Measurements from ENCODE around the gene WNT7B. TPM values are rescaled to one million over a fixed set of nuclear protein-coding genes. Genes with fewer than 3 reads are reported as not detected.

Gene WNT7B
- total and polyA plus RNA-seq, 2 of the 8 experiments (the other 6 are each of a cell fraction or from before 2014, with no cell fraction given): 0.14 to 0.24 TPM

- Histone ChIP-seq H3K56ac (replicated peaks; ENCODE audit: insufficient read length, low read depth, low read length) (no peak overlapping the region), H3K9me3 (ENCODE audit: insufficient read depth in 2 of 2, low read depth in 1 of 2, low read length in 1 of 2) (no peaks in the 10 kb centered on the region), H3K27me3 (replicated peaks in 1 of 4; ENCODE audit: control insufficient read depth in 3 of 4, extremely low read depth in 1 of 4, insufficient read depth in 3 of 4, low read length in 3 of 4) (peaks cover 0 to 19% (median 17%) of the 10 kb centered on the region in 4 experiments; a peak in 6 of 7 replicates), H3K9ac (replicated peaks in 1 of 4; ENCODE audit: extremely low read depth in 1 of 4, low read depth in 3 of 4, low read length in 3 of 4) (no peak overlapping the region), H3K4ac (replicated peaks; ENCODE audit: insufficient read length, low read depth, low read length) (no peak overlapping the region), H3K4me1 (replicated peaks in 1 of 4; ENCODE audit: control insufficient read depth in 3 of 4, insufficient read depth in 4 of 4, low read length in 3 of 4) (peaks cover 0 to 11% (median 9%) of the 10 kb centered on the region in 4 experiments; a peak in 5 of 7 replicates), H3K4me3 (ENCODE audit: extremely low read depth in 1 of 4, insufficient read depth in 2 of 4, low read depth in 3 of 4, low read length in 4 of 4) (no peak overlapping the region), H3K79me1 (ENCODE audit: low read depth, low read length) (no peaks in the 10 kb centered on the region), H4K91ac (replicated peaks; ENCODE audit: insufficient read length, low read length) (no peak overlapping the region), H4K20me1 (replicated peaks in 1 of 2; ENCODE audit: control insufficient read depth in 1 of 2, insufficient read depth in 2 of 2, low read length in 2 of 2) (peaks cover 2 to 7% of the 10 kb centered on the region in 2 experiments), H2BK120ac (replicated peaks; ENCODE audit: low read depth, low read length) (no peak overlapping the region), H3K79me2 (ENCODE audit: control insufficient read depth in 1 of 2, insufficient read depth in 2 of 2, low read length in 2 of 2) (no peaks in the 10 kb centered on the region), H2BK15ac (ENCODE audit: low read length) (no peak overlapping the region), H2AFZ (ENCODE audit: low read length) (no peak overlapping the region), H4K8ac (ENCODE audit: extremely low read depth, insufficient read depth, low read length) (peak overlapping the region; percentile 40; the same call in 1 of the 2 replicates), H3K27ac (ENCODE audit: low read depth, low read length) (no peak overlapping the region), H3K23ac (ENCODE audit: insufficient read length) (no peak overlapping the region), H3K18ac (ENCODE audit: extremely low read depth, low read length) (no peak overlapping the region), H3K23me2 (ENCODE audit: low read depth, low read length) (no peaks in the 10 kb centered on the region), H3K36me3 (ENCODE audit: control insufficient read depth in 2 of 4, insufficient read depth in 4 of 4, low read length in 3 of 4) (no peaks in the 10 kb centered on the region), H3K14ac (ENCODE audit: insufficient read length) (no peak overlapping the region), H4K5ac (ENCODE audit: insufficient read length, low read depth, low read length) (no peak overlapping the region), H3K4me2 (ENCODE audit: insufficient read depth in 1 of 2, low read depth in 2 of 2, low read length in 2 of 2) (no peak overlapping the region), H2AK5ac (ENCODE audit: low read depth, low read length) (no peak overlapping the region), H2BK5ac (ENCODE audit: low read depth, low read length) (no peak overlapping the region), H2BK20ac (ENCODE audit: low read length) (no peak overlapping the region), H2BK12ac (ENCODE audit: low read depth, low read length) (no peak overlapping the region)
- WGBS, 2 experiments (ENCODE audit: extremely low coverage in 1 of 2, insufficient coverage in 1 of 2, insufficient read length in 1 of 2, insufficient replicate concordance in 2 of 2, low coverage in 1 of 2, low lambda C conversion rate in 2 of 2, missing lambda C conversion rate in 1 of 2): 87% methylated on average over 14 of the region's 16 CpGs; no CpG with 5 or more reads in 1 of the 2 experiments
- DNase-seq (ENCODE audit: low read depth in 1 of 2, low spot score in 2 of 2) (no peak), FAIRE-seq (no peak)
- no peak for TF ChIP-seq HDAC2 (IDR thresholded peaks at IDR 0.05; ENCODE audit: borderline replicate concordance in 1 of 2, low read depth in 2 of 2, low read length in 2 of 2)
- TF ChIP-seq EGR1 (IDR thresholded peaks at IDR 0.05; ENCODE audit: borderline replicate concordance, low read depth, low read length): no peak
- TF ChIP-seq TAF7 (optimal IDR thresholded peaks at IDR 0.05; ENCODE audit: borderline replicate concordance, low read depth, low read length): no peak
- no peak for TF ChIP-seq BCL11A (IDR thresholded peaks at IDR 0.05; ENCODE audit: low read depth in 2 of 2, low read length in 2 of 2)
- ChIA-PET CTCF (ENCODE audit: partially characterized antibody) (interaction anchor here (0.6 to 1.1 kb wide), 2 partner anchors 22 to 84 kb away, joined by 3 read pairs; no protein-coding TSS in a partner anchor), POLR2A (ENCODE audit: partially characterized antibody) (no interaction called here)
Observed at GRCh38 chr22:45885171-45885840, 91.7 kb downstream of the WNT7B start.
